Panc1 (cell line): ENCODE measurements around the gene PLXND1. TPM values are rescaled to one million over a fixed set of nuclear protein-coding genes. Genes with fewer than 3 reads are reported as not detected.

Source experiments
- ATAC-seq: fragments of 200-7000 bp; cut with Tn5 transposase; 2 replicates; pipeline ENCODE4 v1.9.1; 2020; ENCODE audit warnings: mild to moderate bottlenecking, moderate library complexity
- BruUV-seq: library from RNA; stranded (reverse); fragments of 400-500 nt; replicated peaks from 2 replicates; lab custom pipeline; 2021; lab: Mats Ljungman, UMichigan
- CTCF ChIA-PET: fragments of 300-600 bp; sonication (Branson Sonifier 250); formaldehyde crosslinking; loops from one replicate; lab custom pipeline; 2022; ENCODE audit warnings: antibody characterized with exemption; lab: Charles Lee
- POLR2A ChIA-PET: fragments of 300-600 bp; sonication (Branson Sonifier 250); formaldehyde crosslinking; loops from one replicate; lab custom pipeline; 2022; ENCODE audit warnings: antibody characterized with exemption; lab: Charles Lee
- DNase-seq: peaks from one replicate; pipeline ENCODE4 v3.0.0-alpha.2; 2010; ENCODE audit warnings: low read depth, low spot score
- H3K27ac ChIP-seq: 2 replicates; pipeline ENCODE4 v1.5.1; 2011; ENCODE audit warnings: mild to moderate bottlenecking, low read length, inconsistent platforms
- H3K27me3 ChIP-seq: fragments of 200-500 bp; sonication (Bioruptor generic); 2 replicates; pipeline ENCODE4 v1.6.0; 2014; ENCODE audit warnings: low read length, inconsistent platforms; ENCODE audit not compliant: control insufficient read depth, insufficient read depth
- H3K36me3 ChIP-seq: fragments of 200-500 bp; sonication (Bioruptor generic); 2 replicates; pipeline ENCODE4 v1.5.1; 2014; ENCODE audit warnings: inconsistent platforms, mild to moderate bottlenecking, low read length, moderate library complexity; ENCODE audit not compliant: control insufficient read depth, insufficient read depth
- H3K4me1 ChIP-seq: 2 replicates; pipeline ENCODE4 v1.5.1; 2011; ENCODE audit warnings: inconsistent platforms, mild to moderate bottlenecking, low read length, moderate library complexity; ENCODE audit not compliant: control insufficient read depth, insufficient read depth
- H3K4me3 ChIP-seq, 2 experiments: 2 replicates each; pipeline ENCODE4 v1.5.1; 2011 to 2012; ENCODE audit warnings: low read depth in 2 of 2, low read length in 2 of 2, mild to moderate bottlenecking in 2 of 2, inconsistent platforms in 1 of 2, moderate library complexity in 1 of 2
- H3K9me3 ChIP-seq: fragments of 200-500 bp; sonication (Bioruptor generic); 2 replicates; pipeline ENCODE4 v1.5.1; 2014; ENCODE audit warnings: low read depth, mild to moderate bottlenecking, inconsistent platforms, low read length, moderate library complexity; ENCODE audit not compliant: control insufficient read depth, insufficient read depth
- POLR2AphosphoS5 ChIP-seq: IDR thresholded peaks from 2 replicates; pipeline ENCODE4 v1.6.1; 2012; ENCODE audit warnings: mild to moderate bottlenecking, low read depth, low read length, moderate library complexity
- SIN3A ChIP-seq: IDR thresholded peaks from 2 replicates; pipeline ENCODE4 v1.6.1; 2012; ENCODE audit warnings: low read depth, mild to moderate bottlenecking, low read length, moderate library complexity, borderline replicate concordance; ENCODE audit not compliant: insufficient read depth
- TCF7L2 ChIP-seq: IDR thresholded peaks from 2 replicates; pipeline ENCODE4 v1.6.1; 2011; ENCODE audit warnings: mild to moderate bottlenecking, low read depth, low read length, inconsistent platforms
- in situ Hi-C: cut with HindIII; loops from 2 replicates; pipeline ENCODE4 v1.10.0; 2016; ENCODE audit warnings: low sequenced_read_pairs, low pct_unique_long_range_greater_than_20kb
- intact Hi-C: fragments of 100-400 bp; cut with micrococcal nuclease; formaldehyde crosslinking; loops from one replicate; pipeline ENCODE4 v1.10.0; 2022; ENCODE audit not compliant: unreplicated experiment
- total RNA-seq: library from RNA; stranded (reverse); gene quantifications from one replicate; pipeline ENCODE4 v1.2.1, GENCODE V29; 2021; ENCODE audit not compliant: unreplicated experiment
- TF ChIP-seq, protein P1 (sequence below): fragments of 450-650 bp; IDR thresholded peaks from 2 replicates; pipeline ENCODE4 v1.5.1; 2017; ENCODE audit warnings: mild to moderate bottlenecking
- TF ChIP-seq, protein P2 (sequence below), 2 experiments: IDR thresholded peaks; 2 replicates each; pipeline ENCODE4 v1.6.1; 2011 to 2012; ENCODE audit warnings: low read depth in 2 of 2, control low read depth in 1 of 2, low read length in 1 of 2, mild to moderate bottlenecking in 1 of 2, moderate library complexity in 1 of 2; ENCODE audit not compliant: insufficient read depth in 1 of 2

The PLXND1 gene
- total RNA-seq, 1 experiment from 2014 or later = 248 TPM

DNA sequence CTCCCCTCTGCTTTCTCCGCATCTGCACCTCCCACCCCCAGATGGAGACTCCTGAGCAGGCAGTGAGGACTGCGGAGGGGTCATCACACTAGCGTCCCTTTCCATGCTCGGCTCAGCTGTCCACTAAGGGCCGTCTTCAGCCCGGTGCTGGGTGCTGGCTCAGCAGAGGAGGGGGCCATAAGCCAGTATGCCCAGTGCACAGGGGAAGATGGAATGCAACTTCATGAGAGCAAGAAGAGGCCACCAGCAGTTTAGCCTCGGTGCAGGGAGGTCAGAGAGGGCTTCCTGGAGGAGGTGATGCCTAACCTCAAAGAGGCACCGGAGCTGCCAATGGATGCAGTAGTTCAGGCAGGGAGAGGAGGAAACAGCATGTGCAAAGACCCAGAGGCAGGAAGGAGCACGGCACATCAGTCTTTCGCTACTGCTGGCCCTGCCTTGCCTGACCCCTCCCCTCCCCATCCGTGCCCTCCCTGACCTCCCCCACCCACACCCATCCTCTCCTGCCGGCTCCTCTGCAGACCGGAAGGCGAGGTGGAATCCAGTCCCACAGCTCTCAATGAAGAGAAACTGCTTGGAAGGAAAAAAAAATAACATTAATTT, 15.2 kb upstream of the PLXND1 start:
- no peaks in the 10 kb centered on the region for H3K36me3 ChIP-seq
- TF ChIP-seq, protein P1, sequence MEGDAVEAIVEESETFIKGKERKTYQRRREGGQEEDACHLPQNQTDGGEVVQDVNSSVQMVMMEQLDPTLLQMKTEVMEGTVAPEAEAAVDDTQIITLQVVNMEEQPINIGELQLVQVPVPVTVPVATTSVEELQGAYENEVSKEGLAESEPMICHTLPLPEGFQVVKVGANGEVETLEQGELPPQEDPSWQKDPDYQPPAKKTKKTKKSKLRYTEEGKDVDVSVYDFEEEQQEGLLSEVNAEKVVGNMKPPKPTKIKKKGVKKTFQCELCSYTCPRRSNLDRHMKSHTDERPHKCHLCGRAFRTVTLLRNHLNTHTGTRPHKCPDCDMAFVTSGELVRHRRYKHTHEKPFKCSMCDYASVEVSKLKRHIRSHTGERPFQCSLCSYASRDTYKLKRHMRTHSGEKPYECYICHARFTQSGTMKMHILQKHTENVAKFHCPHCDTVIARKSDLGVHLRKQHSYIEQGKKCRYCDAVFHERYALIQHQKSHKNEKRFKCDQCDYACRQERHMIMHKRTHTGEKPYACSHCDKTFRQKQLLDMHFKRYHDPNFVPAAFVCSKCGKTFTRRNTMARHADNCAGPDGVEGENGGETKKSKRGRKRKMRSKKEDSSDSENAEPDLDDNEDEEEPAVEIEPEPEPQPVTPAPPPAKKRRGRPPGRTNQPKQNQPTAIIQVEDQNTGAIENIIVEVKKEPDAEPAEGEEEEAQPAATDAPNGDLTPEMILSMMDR = no peak
- no peak for TF ChIP-seq TCF7L2
- TF ChIP-seq POLR2AphosphoS5 = no peak
- no peak for TF ChIP-seq SIN3A
- TF ChIP-seq, protein P2, sequence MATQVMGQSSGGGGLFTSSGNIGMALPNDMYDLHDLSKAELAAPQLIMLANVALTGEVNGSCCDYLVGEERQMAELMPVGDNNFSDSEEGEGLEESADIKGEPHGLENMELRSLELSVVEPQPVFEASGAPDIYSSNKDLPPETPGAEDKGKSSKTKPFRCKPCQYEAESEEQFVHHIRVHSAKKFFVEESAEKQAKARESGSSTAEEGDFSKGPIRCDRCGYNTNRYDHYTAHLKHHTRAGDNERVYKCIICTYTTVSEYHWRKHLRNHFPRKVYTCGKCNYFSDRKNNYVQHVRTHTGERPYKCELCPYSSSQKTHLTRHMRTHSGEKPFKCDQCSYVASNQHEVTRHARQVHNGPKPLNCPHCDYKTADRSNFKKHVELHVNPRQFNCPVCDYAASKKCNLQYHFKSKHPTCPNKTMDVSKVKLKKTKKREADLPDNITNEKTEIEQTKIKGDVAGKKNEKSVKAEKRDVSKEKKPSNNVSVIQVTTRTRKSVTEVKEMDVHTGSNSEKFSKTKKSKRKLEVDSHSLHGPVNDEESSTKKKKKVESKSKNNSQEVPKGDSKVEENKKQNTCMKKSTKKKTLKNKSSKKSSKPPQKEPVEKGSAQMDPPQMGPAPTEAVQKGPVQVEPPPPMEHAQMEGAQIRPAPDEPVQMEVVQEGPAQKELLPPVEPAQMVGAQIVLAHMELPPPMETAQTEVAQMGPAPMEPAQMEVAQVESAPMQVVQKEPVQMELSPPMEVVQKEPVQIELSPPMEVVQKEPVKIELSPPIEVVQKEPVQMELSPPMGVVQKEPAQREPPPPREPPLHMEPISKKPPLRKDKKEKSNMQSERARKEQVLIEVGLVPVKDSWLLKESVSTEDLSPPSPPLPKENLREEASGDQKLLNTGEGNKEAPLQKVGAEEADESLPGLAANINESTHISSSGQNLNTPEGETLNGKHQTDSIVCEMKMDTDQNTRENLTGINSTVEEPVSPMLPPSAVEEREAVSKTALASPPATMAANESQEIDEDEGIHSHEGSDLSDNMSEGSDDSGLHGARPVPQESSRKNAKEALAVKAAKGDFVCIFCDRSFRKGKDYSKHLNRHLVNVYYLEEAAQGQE (IDR thresholded peaks at IDR 0.05; ENCODE audit: insufficient read depth in 1 of 2, low read depth in 2 of 2, low read length in 1 of 2) = no peak
- no peak overlapping the region for H3K4me3 ChIP-seq
- H3K4me1 ChIP-seq = peaks cover 36% of the 10 kb centered on the region
- ChIA-PET CTCF (no interaction called here), POLR2A (interaction anchor here (0.5 kb wide), 1 partner anchor 45 kb away, joined by 4 read pairs; no protein-coding TSS in a partner anchor)
- in situ Hi-C loops = no loop called here
- no peaks in the 10 kb centered on the region for H3K9me3 ChIP-seq
- H3K27ac ChIP-seq = no peak overlapping the region; the same call in 1 of the 2 replicates
- DNase-seq = no peak
- H3K27me3 ChIP-seq = no peaks in the 10 kb centered on the region
- no TSS peak for BruUV-seq
- ATAC-seq = no peak
- intact Hi-C loops = loop anchor here (10.0 kb wide), 1 partner anchor 473 kb away; no protein-coding TSS in a partner anchor

DNA sequence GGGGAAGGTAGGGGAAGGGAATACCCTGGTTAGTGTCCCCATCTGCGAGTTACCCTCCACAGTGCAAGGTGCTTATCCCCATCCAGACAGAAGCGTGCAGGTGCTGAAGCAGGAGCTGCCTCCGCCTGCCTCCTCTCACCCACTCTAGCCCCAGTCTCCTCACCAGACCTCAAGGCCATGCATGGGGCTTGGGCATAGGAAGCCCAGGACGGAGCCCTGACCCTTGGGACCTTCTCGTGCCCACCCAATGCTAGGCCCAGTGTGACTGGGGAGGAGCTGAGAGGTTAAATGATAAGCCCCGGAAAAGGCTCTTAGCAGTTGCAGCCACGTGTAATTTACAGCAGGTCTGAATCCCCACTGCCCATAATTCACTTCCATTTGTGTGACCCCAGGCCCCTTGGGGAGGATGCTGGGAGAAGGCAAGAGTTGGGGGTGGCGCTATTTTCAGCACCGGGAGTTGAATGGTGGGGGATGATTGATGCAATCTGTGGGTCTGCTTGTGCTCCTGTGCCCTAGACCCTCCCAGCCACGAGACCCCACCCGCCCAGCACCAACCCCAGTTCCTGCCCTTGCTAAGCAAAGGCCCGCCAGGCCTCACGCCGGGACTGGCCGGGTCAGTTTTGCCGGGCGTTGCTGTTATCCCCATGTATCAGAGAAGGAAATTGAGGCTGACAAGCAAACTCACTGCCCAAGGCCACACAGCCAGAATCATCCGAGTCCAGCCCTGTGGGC, 14.5 kb upstream of the PLXND1 start:
- intact Hi-C loops (loop anchor here (10.0 kb wide), 1 partner anchor 474 kb away; no protein-coding TSS in a partner anchor), in situ Hi-C loops (no loop called here)
- DNase-seq = no peak
- no peak for TF ChIP-seq SIN3A
- TF ChIP-seq POLR2AphosphoS5 = no peak
- no peak for TF ChIP-seq TCF7L2
- TF ChIP-seq, protein P2 (IDR thresholded peaks at IDR 0.05; ENCODE audit: insufficient read depth in 1 of 2, low read depth in 2 of 2, low read length in 1 of 2) = no peak
- TF ChIP-seq, protein P1 = no peak
- ATAC-seq = no peak
- peaks cover 38% of the 10 kb centered on the region for H3K4me1 ChIP-seq
- no peaks in the 10 kb centered on the region for H3K36me3 ChIP-seq
- ChIA-PET POLR2A (no interaction called here), CTCF (no interaction called here)
- H3K27ac ChIP-seq = no peak overlapping the region
- H3K27me3 ChIP-seq = no peaks in the 10 kb centered on the region
- H3K9me3 ChIP-seq = no peaks in the 10 kb centered on the region
- no TSS peak for BruUV-seq
- no peak overlapping the region for H3K4me3 ChIP-seq
